K562 (cell line): ENCODE measurements around the gene PUM1. TPM values are rescaled to one million over a fixed set of nuclear protein-coding genes. Genes with fewer than 3 reads are reported as not detected.

Experiments used
- ATAC-seq: fragments of 200-7000 bp; cut with Tn5 transposase; 3 replicates; pipeline ENCODE4 v1.9.1; 2020; ENCODE audit warnings: moderate library complexity
- BruUV-seq: library from RNA; stranded (reverse); fragments of 400-500 nt; replicated peaks from 2 replicates; lab custom pipeline; 2021; lab: Mats Ljungman, UMichigan
- CTCF ChIA-PET: fragments of 300-600 bp; formaldehyde crosslinking; extraction: SDS; loops from one replicate; lab custom pipeline; 2021; ENCODE audit warnings: low intra/inter-chr PET ratio; lab: Yijun Ruan, JAX
- POLR2A ChIA-PET: fragments of 300-600, 350-650 bp; sonication (Branson Sonifier 250); formaldehyde crosslinking; extraction: SDS; loops from one replicate; lab custom pipeline; 2021; ENCODE audit warnings: antibody characterized with exemption, inconsistent platforms; lab: Yijun Ruan, JAX
- DNase-seq, 4 experiments: peaks; one replicate each; pipeline versions ENCODE4 v3.0.0 to v3.0.0-alpha.2; 2011 to 2018; ENCODE audit warnings: low spot score in 3 of 4, mixed read lengths in 3 of 4; ENCODE audit errors: extremely low read depth in 1 of 4
- FAIRE-seq: peaks from 2 replicates; lab custom pipeline; 2011; peaks lifted over from hg19 to GRCh38; lab: Jason Lieb, UNC
- H2AFZ ChIP-seq: 2 replicates; pipeline ENCODE4 v1.6.0; 2011; ENCODE audit warnings: low read depth, low read length, control low read depth, inconsistent platforms
- H3K27ac ChIP-seq: fragments of 200-600 bp; 3 replicates; pipeline ENCODE4 v1.8.0; 2011; ENCODE audit warnings: low read depth, mild to moderate bottlenecking, control low read depth, inconsistent platforms, low read length, moderate library complexity, mixed read lengths; ENCODE audit errors: extremely low read depth
- H3K27me3 ChIP-seq, 2 experiments: fragments of 300-600 bp in 1 of 2; 2 replicates in 1 of 2; 3 replicates in 1 of 2; pipeline versions ENCODE4 v1.6.0 to v1.8.0; 2011; ENCODE audit warnings: inconsistent platforms in 2 of 2, low read length in 2 of 2, mild to moderate bottlenecking in 1 of 2, mixed read lengths in 1 of 2, moderate library complexity in 1 of 2; ENCODE audit not compliant: control insufficient read depth in 2 of 2, insufficient read depth in 2 of 2
- H3K36me3 ChIP-seq: fragments of 300-600 bp; 3 replicates; pipeline ENCODE4 v1.8.0; 2011; ENCODE audit warnings: mild to moderate bottlenecking, low read length, inconsistent platforms; ENCODE audit not compliant: control insufficient read depth, insufficient read depth
- H3K4me1 ChIP-seq, 2 experiments: fragments of 200-600 bp in 1 of 2; replicated peaks in 1 of 2; 2 replicates in 1 of 2; 3 replicates in 1 of 2; pipeline versions ENCODE4 v1.5.1 to v1.8.0; 2011; ENCODE audit warnings: inconsistent platforms in 2 of 2, low read length in 2 of 2, mild to moderate bottlenecking in 1 of 2, mixed read lengths in 1 of 2, moderate library complexity in 1 of 2; ENCODE audit not compliant: control insufficient read depth in 2 of 2, insufficient read depth in 2 of 2
- H3K4me2 ChIP-seq: 2 replicates; pipeline ENCODE4 v1.6.1; 2011; ENCODE audit warnings: low read length, control low read depth, inconsistent platforms, mixed read lengths; ENCODE audit not compliant: insufficient read depth
- H3K4me3 ChIP-seq: fragments of 200-600 bp; sonication (generic), shearing (Covaris generic); 2 replicates; pipeline ENCODE4 v1.5.1; 2016; ENCODE audit warnings: control low read depth, inconsistent platforms
- H3K79me2 ChIP-seq: fragments of 200-600 bp; 3 replicates; pipeline ENCODE4 v1.8.0; 2011; ENCODE audit warnings: low read length, inconsistent platforms; ENCODE audit not compliant: control insufficient read depth, insufficient read depth
- H3K9ac ChIP-seq, 2 experiments: 2 replicates each; pipeline versions ENCODE4 v1.6.0 to v1.6.1; 2011; ENCODE audit warnings: low read depth in 2 of 2, low read length in 2 of 2, control low read depth in 1 of 2, inconsistent platforms in 1 of 2, mild to moderate bottlenecking in 1 of 2, mixed read lengths in 1 of 2; ENCODE audit not compliant: insufficient read depth in 1 of 2
- H3K9me1 ChIP-seq: one replicate; pipeline ENCODE4 v1.6.0; 2011; ENCODE audit warnings: inconsistent platforms, mild to moderate bottlenecking, low read length, moderate library complexity; ENCODE audit not compliant: control insufficient read depth, insufficient read depth
- H3K9me3 ChIP-seq: replicated peaks from 2 replicates; pipeline ENCODE4 v1.5.1; 2011; ENCODE audit warnings: low read depth, low read length, inconsistent platforms; ENCODE audit not compliant: control insufficient read depth, insufficient read depth
- H4K20me1 ChIP-seq: replicated peaks from 2 replicates; pipeline ENCODE4 v1.6.1; 2011; ENCODE audit warnings: low read length, inconsistent platforms, mixed read lengths; ENCODE audit not compliant: control insufficient read depth, insufficient read depth
- BCOR ChIP-seq: fragments of 450-650 bp; IDR thresholded peaks from 2 replicates; pipeline ENCODE4 v1.6.1; 2016
- ETS1 ChIP-seq: conservative IDR thresholded peaks from 2 replicates; pipeline ENCODE4 v1.6.1; 2011; ENCODE audit warnings: low read depth, mild to moderate bottlenecking, low read length; ENCODE audit not compliant: control insufficient read depth
- POLR2A ChIP-seq: fragments of 450-650 bp; conservative IDR thresholded peaks from 2 replicates; pipeline ENCODE4 v1.6.1; 2016
- RBM22 ChIP-seq: fragments of 200-400 bp; formaldehyde crosslinking; IDR thresholded peaks from 2 replicates; pipeline ENCODE4 v1.6.1; 2018; ENCODE audit warnings: low read length, low read depth; ENCODE audit not compliant: poor library complexity, severe bottlenecking
- WGBS: fragments of 100-300 bp; shearing (Covaris generic); methylation state at CpG from one replicate; pipeline ENCODE4 v1.1.6; 2016; ENCODE audit warnings: low coverage, mixed read lengths; ENCODE audit not compliant: insufficient coverage; ENCODE audit errors: missing lambda C conversion rate; 5-methylcytosine and 5-hydroxymethylcytosine counted together
- in situ Hi-C: fragments of 300-500 bp; cut with MboI; formaldehyde crosslinking; loops from 4 replicates; pipeline ENCODE4 v1.15.0; 2018; ENCODE audit warnings: inconsistent platforms, mixed read lengths
- intact Hi-C: fragments of 100-400 bp; cut with micrococcal nuclease; formaldehyde crosslinking; loops from 2 replicates; pipeline ENCODE4 v1.14.2; 2022
- polyA plus RNA-seq, 8 experiments: library from polyadenylated mRNA; depleted of rRNA in 4 of 8; stranded (reverse) in 5 of 8; unstranded in 3 of 8; fragments of >200 nt; fragmentation: Nextera tagmentation in 2 of 8; fragmentation: Illumina TruSeq in 1 of 8; extraction: Ambion mirVana in 2 of 8; extraction: Trizol in 1 of 8; gene quantifications; 2 replicates each; pipeline versions ENCODE4 v1.2.1 to v1.2.3, GENCODE V29; 2011 to 2014; ENCODE audit warnings: inconsistent platforms in 1 of 8, missing spikeins in 1 of 8
- total RNA-seq, 7 experiments: library from RNA; depleted of rRNA in 6 of 7; stranded (reverse); fragments of >200 nt in 6 of 7; fragmentation: Illumina TruSeq in 2 of 7; extraction: Trizol in 2 of 7; gene quantifications; 2 replicates each; pipeline versions ENCODE4 v1.2.1 to v1.2.3, GENCODE V29; 2011 to 2021; ENCODE audit warnings: low replicate concordance in 1 of 7
- TF ChIP-seq, protein P1 (sequence below): fragments of 250-450 bp; sonication (Bioruptor Pico); IDR thresholded peaks from 2 replicates; pipeline ENCODE4 v1.5.0; 2021; ENCODE audit warnings: mild to moderate bottlenecking, moderate library complexity
- TF ChIP-seq, protein P2 (sequence below): fragments of 250-450 bp; sonication (Bioruptor Pico); IDR thresholded peaks from 2 replicates; pipeline ENCODE4 v1.8.0; 2021; ENCODE audit warnings: borderline replicate concordance, mild to moderate bottlenecking, moderate library complexity; ENCODE audit not compliant: poor library complexity, severe bottlenecking

The PUM1 gene
- total and polyA plus RNA-seq, 9 of the 15 experiments (the other 6 are each of a cell fraction or from before 2014, with no cell fraction given) = 37.7 to 104 (median 55.7) TPM

DNA sequence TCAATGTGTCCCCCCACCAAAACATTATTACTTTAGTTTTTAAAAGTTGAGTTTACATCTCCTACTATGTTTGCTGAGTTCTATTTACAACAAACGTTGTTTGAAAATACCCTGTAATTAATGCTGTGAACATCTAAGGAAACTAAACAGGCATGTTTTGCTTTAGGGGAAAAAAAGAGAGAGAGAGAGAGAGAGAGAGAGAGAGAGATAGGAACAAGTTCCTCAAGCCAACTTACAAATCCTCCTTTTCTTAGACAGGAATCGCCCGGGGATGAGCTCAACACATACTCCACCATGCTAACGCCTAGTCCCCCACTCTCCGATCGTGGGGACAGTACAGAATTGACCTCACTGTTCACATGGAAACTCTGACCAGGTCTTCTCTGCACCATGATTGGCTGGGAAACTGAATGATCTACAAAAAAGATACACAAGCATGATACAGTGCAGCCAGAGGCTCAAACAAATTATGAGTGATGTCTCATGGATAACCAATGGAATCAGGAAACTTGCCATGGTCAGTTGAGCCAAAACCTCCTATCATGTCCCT lies 59.8 kb downstream of the PUM1 start (continued):
- TF ChIP-seq, protein P1, sequence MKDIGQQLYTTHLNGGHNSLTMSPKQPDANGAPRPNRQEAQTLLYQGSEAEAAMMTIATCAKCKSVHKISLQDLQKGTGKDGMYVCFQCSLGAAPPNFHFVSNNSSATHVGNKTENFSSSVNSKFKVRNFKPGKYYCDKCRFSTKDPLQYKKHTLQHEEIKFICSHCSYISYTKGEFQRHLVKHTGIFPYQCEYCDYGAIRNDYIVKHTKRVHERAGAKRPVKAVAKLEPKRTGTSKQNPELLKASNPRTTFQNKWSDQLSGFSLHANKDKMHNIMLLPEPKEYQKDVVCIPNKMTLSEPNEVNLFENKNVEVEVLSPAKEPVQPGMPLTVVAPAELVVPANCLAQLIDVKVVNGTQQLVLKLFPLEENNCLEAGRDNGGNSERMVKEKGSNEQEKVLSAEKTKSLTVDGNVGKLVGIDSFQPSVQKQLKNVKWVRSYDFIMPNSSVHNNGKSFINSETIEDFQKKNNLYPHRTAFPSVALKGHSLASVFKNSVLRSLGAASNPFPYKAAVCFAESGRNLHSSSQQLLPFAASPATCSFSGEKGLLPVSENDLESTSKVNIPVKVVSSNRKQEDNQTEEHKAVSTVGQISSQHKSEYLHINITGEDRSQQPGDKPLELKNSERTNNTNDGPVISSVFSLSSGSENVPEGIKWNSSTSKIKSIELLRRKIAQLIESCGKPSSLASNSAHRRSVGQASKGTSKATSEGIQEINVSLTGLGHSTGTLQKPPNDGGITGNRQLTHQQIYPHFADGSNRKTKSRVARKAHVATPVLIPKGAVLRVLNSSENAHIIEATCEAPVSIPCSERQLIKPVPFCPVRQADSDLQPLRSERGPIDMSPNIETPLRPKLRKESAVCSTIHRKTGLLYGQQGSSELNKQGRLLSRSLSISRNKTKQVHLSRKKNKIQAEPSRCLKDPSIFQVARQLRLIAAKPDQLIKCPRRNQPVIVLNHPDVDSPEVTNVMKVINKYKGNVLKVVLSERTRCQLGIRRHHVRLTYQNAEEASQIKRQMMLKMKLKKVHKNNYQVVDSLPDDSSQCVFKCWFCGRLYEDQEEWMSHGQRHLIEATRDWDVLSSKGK (CRISPR knock-in tag) = no peak
- TF ChIP-seq ETS1 (no peak), POLR2A (no peak), BCOR (no peak)

- H3K79me2 ChIP-seq = peaks cover 93% of the 10 kb centered on the region
- H3K9me3 ChIP-seq = no peaks in the 10 kb centered on the region
- TF ChIP-seq RBM22 = peak; percentile 29
- TF ChIP-seq, protein P2, sequence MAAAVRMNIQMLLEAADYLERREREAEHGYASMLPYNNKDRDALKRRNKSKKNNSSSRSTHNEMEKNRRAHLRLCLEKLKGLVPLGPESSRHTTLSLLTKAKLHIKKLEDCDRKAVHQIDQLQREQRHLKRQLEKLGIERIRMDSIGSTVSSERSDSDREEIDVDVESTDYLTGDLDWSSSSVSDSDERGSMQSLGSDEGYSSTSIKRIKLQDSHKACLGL (CRISPR knock-in tag) = no peak
- no peaks in the 10 kb centered on the region for H3K4me1 ChIP-seq
- ATAC-seq (no peak), FAIRE-seq (no peak), DNase-seq (no peak)
- peaks cover 24% of the 10 kb centered on the region for H4K20me1 ChIP-seq
- CTCF ChIA-PET = no interaction called here
- POLR2A ChIA-PET = interaction anchor here (1.4 to 2.6 kb wide), 3 partner anchors 8 to 26 kb away, joined by 4 to 6 read pairs (median 4); no protein-coding TSS in a partner anchor
- intact Hi-C loops = no loop called here
- no peaks in the 10 kb centered on the region for H3K27me3 ChIP-seq
- WGBS = 92% methylated on average over 3 of the region's 3 CpGs
- no peak overlapping the region for H3K9ac ChIP-seq
- H2AFZ ChIP-seq = no peak overlapping the region
- peaks cover 82% of the 10 kb centered on the region for H3K36me3 ChIP-seq
- no peak overlapping the region for H3K27ac ChIP-seq
- BruUV-seq = TSS peak; percentile 1
- no peak overlapping the region for H3K4me2 ChIP-seq
- in situ Hi-C loops = no loop called here
- H3K9me1 ChIP-seq = no peaks in the 10 kb centered on the region
- no peak overlapping the region for H3K4me3 ChIP-seq
Measured at GRCh38 chr1:31005198-31005597, 60.3 kb downstream of the PUM1 start.
